Nephron progenitor cell (in vitro differentiated cells): ENCODE results near the gene PTGDS.
A peak's percentile ranks its signal among the peaks of the same experiment; 100 is the strongest.

Experiments
- DNase-seq: peaks from one replicate; pipeline ENCODE4 v3.0.0; 2021
- H3K27ac Mint-ChIP-seq: 2 replicates; pipeline ENCODE4 v1.8.0; 2021; ENCODE audit warnings: mild to moderate bottlenecking, moderate library complexity, mixed read lengths
- H3K27me3 Mint-ChIP-seq: 2 replicates; pipeline ENCODE4 v1.8.0; 2021; ENCODE audit warnings: mild to moderate bottlenecking, low read depth, mixed read lengths; ENCODE audit not compliant: poor library complexity
- H3K36me3 Mint-ChIP-seq: 2 replicates; pipeline ENCODE4 v1.8.0; 2021; ENCODE audit warnings: low read depth, mixed read lengths
- H3K4me1 Mint-ChIP-seq: 2 replicates; pipeline ENCODE4 v1.8.0; 2021; ENCODE audit warnings: mixed read lengths
- H3K4me3 Mint-ChIP-seq: 2 replicates; pipeline ENCODE4 v1.8.0; 2021; ENCODE audit warnings: mild to moderate bottlenecking, moderate library complexity, mixed read lengths
- H3K9me3 Mint-ChIP-seq: 2 replicates; pipeline ENCODE4 v1.8.0; 2021; ENCODE audit warnings: mild to moderate bottlenecking, moderate library complexity, mixed read lengths
- TF ChIP-seq, protein P1 (sequence below): fragments of 200-600 bp; sonication (generic); IDR thresholded peaks from 2 replicates; pipeline ENCODE4 v1.5.0; 2021; ENCODE audit warnings: antibody characterized with exemption

Gene PTGDS

DNA sequence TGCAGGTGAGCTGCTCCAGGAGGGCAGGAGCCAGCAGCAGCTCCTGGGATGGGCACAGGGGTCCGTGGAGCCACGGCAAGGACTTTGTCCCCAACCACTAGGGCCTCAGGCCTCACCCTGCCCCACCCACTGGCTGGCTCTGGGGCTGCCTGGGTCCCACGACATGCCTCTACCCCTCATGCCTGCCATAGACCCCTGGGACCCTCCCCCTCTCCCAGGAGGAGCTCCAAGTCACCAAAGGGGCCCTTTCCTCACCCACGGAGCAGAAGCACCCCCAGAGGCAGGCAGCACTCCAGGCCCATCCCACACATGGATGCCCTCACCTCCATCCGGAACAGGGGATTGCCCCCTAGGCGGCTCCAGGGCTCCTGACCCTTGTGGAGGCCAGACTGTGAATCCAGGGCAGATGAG, 44.3 kb downstream of the PTGDS start:
- Mint-ChIP-seq H3K27me3 (no peaks in the 10 kb centered on the region), H3K27ac (no peak overlapping the region), H3K36me3 (peaks cover 6% of the 10 kb centered on the region), H3K4me1 (peaks cover 15% of the 10 kb centered on the region), H3K4me3 (no peak overlapping the region), H3K9me3 (no peaks in the 10 kb centered on the region)
- TF ChIP-seq, protein P1, sequence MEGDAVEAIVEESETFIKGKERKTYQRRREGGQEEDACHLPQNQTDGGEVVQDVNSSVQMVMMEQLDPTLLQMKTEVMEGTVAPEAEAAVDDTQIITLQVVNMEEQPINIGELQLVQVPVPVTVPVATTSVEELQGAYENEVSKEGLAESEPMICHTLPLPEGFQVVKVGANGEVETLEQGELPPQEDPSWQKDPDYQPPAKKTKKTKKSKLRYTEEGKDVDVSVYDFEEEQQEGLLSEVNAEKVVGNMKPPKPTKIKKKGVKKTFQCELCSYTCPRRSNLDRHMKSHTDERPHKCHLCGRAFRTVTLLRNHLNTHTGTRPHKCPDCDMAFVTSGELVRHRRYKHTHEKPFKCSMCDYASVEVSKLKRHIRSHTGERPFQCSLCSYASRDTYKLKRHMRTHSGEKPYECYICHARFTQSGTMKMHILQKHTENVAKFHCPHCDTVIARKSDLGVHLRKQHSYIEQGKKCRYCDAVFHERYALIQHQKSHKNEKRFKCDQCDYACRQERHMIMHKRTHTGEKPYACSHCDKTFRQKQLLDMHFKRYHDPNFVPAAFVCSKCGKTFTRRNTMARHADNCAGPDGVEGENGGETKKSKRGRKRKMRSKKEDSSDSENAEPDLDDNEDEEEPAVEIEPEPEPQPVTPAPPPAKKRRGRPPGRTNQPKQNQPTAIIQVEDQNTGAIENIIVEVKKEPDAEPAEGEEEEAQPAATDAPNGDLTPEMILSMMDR = no peak
- DNase-seq = no peak

DNA sequence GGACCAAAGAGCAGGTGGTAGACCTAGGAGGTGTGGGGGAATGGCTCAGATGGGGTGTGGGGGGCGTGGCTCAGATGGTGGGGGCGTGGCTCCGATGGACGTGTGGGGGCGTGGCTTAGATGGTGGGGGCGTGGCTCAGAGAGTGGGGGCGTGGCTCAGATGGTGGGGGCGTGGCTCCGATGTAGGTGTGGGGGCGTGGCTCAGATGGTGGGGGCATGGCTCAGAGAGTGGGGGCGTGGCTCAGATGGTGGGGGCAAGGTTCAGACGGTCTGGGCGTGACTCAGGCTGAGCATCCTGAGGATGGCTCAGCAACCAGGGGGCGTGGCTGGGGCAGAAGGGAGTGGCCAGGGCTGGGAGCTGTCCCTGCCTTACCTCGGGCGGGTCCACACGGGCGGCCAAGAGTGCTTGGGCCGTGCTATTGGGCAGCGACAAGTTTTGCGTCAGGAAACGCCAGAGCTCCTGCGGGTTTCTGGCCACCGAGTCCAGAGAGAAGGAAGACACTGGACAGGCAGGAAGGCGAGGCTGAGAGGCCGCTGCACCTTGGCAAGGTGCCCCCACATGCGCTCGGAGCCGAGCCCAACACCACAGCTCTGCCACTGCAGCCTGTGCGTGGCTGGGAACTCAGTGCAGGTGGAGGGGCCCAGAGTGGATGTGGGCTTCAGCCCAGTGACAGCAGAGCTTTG, 44.8 kb downstream of the PTGDS start:
- TF ChIP-seq, protein P1 = no peak
- no peak overlapping the region for H3K27ac Mint-ChIP-seq
- peak; percentile 60 for DNase-seq

DNA sequence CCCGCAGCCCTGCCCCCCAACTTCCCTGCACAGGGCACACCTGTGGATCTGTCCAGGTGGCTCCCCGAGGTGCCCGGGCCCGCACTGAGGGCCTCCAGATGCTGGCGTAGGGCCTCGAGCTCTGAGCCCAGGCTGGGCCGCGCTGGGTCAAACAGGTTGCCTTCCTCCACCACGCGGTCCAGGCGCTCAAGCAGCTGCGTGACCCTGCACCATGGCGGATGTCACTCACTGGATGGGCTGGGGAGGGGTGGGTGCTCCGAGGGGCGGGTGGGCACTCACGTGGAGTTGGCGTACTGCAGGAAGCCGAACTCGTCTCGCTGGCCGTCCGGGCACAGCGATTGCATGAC, 45.3 kb downstream of the PTGDS start:
- Mint-ChIP-seq H3K27me3 (no peaks in the 10 kb centered on the region), H3K27ac (no peak overlapping the region), H3K36me3 (no peaks in the 10 kb centered on the region), H3K9me3 (no peaks in the 10 kb centered on the region), H3K4me3 (no peak overlapping the region), H3K4me1 (peaks cover 19% of the 10 kb centered on the region)
- TF ChIP-seq, protein P1 = no peak
- DNase-seq = no peak

More for the DNA sequence above, 44.8 kb downstream of the PTGDS start:
- Mint-ChIP-seq H3K9me3 (no peaks in the 10 kb centered on the region), H3K4me1 (peaks cover 16% of the 10 kb centered on the region), H3K27me3 (no peaks in the 10 kb centered on the region), H3K36me3 (peaks cover under 1% of the 10 kb centered on the region), H3K4me3 (no peak overlapping the region)

DNA sequence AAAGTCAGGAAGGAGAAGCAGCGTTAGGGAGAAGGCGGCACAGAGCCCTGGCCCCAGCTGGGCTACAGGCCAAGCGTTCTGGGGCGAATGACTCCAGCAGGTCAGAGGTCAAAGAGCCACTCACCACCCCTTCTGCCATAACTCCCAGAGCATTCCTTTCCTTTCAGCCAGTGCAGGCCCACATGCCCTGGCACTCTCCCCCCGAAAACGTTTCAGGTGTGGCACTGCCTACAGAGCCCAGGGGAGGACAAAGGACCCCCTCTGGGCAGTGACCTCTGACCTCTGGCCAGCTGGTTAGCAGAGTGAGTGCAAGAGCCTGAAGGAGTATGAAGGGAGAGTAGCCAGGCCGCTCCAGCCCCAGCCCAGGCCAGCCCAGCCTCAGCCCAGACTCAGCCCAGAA, 45.9 kb downstream of the PTGDS start:
- peaks cover 19% of the 10 kb centered on the region for H3K4me1 Mint-ChIP-seq
- no peaks in the 10 kb centered on the region for H3K36me3 Mint-ChIP-seq
- H3K9me3 Mint-ChIP-seq = no peaks in the 10 kb centered on the region
- no peak overlapping the region for H3K4me3 Mint-ChIP-seq
- TF ChIP-seq, protein P1 = no peak
- no peak for DNase-seq
- H3K27me3 Mint-ChIP-seq = no peaks in the 10 kb centered on the region
- no peak overlapping the region for H3K27ac Mint-ChIP-seq

DNA sequence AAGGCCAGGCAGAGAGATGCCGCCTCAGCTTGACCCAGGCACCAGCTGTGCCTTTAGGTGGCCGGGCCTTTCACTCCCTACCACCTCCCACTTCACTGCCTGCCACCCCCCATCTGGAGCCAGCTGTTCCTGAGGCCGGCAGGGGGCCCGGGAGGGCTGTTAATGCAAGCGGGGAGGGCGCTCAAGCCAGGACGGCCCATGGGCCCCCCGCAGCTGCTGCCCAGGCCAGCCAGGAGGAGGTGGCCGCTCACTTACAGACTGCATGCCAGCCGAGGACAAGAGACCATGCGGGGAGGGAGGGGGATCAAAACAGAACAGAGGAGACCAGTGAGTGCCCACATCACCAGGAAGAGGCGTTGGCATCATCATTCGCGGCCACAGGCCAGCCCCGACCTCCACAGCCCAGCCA, 46.3 kb downstream of the PTGDS start:
- H3K4me1 Mint-ChIP-seq = peaks cover 19% of the 10 kb centered on the region
- H3K9me3 Mint-ChIP-seq = no peaks in the 10 kb centered on the region
- H3K27me3 Mint-ChIP-seq = no peaks in the 10 kb centered on the region
- no peak overlapping the region for H3K4me3 Mint-ChIP-seq
- no peaks in the 10 kb centered on the region for H3K36me3 Mint-ChIP-seq
- DNase-seq = no peak
- TF ChIP-seq, protein P1 = no peak
- no peak overlapping the region for H3K27ac Mint-ChIP-seq

DNA sequence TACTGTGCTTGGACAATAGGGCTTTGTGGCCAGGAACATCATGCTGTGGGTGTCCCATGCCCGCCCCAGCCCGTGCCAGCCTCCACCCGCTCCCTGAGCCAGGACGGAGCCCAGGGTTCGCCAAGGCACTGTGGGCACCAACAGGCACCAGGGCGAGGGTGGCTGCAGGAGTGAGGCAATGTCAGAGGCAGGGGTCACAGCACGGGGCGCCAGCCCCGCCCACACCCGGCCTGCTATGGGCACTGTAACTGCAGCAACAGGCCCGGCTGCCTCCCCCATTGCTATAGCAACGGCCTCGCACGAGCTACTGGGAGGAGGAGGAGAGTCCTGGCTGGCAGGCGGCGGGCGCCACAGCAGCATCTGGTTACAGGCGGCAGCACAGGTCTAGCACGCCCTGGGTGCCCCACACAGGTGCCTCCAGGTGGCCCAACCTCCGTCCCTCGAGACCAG, 48.2 kb downstream of the PTGDS start:
- H3K27me3 Mint-ChIP-seq = peaks cover 4% of the 10 kb centered on the region
- no peak overlapping the region for H3K4me3 Mint-ChIP-seq
- no peaks in the 10 kb centered on the region for H3K9me3 Mint-ChIP-seq

More for the DNA sequence above, 48.2 kb downstream of the PTGDS start:
- H3K27ac Mint-ChIP-seq = no peak overlapping the region
- H3K36me3 Mint-ChIP-seq = no peaks in the 10 kb centered on the region
- peaks cover 19% of the 10 kb centered on the region for H3K4me1 Mint-ChIP-seq
- TF ChIP-seq, protein P1 = no peak
- DNase-seq = peak; percentile 45
